Fibroblast of mammary gland (primary cell): Measurements from ENCODE around the gene NXN.

ENCODE experiments used
- DNase-seq: peaks from one replicate; pipeline ENCODE4 v3.0.0-alpha.2; 2010; ENCODE audit warnings: low read depth
- H3K4me3 ChIP-seq: 2 replicates; pipeline ENCODE4 v1.5.1; 2011; ENCODE audit warnings: low read depth, mild to moderate bottlenecking, low read length, moderate library complexity; ENCODE audit not compliant: control insufficient read depth
- CTCF ChIP-seq: conservative IDR thresholded peaks from 2 replicates; pipeline ENCODE4 v1.5.1; 2011; ENCODE audit warnings: low read depth, low read length, inconsistent platforms; ENCODE audit not compliant: control insufficient read depth, insufficient read depth

NXN gene

GRCh38 chr17:1006054-1006453 lies 26.5 kb upstream of the NXN start:
- TF ChIP-seq CTCF: no peak
- no peak for DNase-seq
- no peak overlapping the region for H3K4me3 ChIP-seq

DNA sequence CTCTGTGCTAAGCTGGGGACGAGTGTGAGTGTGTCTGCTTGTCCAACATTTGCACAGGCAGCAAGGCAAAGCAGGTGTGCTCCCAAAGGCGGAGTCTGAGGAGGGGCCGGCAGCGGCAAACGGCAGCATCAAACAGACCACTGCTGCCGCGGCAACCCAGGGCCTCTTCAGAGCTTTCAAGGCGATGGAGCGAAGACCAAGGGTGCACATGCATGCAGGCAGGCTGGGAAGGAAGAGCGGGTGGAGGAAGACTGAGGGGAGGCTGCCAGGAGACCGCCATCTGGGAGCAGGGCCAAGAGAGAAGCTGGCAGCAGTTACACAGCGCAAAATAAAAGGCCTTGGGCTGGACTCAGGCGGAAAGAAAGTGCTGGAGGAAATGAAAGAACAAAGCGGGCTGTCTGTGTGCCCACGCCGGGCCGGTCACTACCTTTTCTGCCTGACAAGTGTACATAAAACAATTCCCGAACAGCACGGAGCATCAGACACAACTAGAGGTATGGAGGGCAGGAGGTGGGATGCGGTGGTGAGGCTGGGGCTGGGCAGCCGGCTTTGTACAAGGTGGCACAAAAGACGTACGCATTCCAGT lies 25.9 kb upstream of the NXN start:
- peak; percentile 72 for DNase-seq
- no peak for TF ChIP-seq CTCF

GRCh38 chr17:1004769-1005295 lies 25.3 kb upstream of the NXN start:
- H3K4me3 ChIP-seq: no peak overlapping the region
- no peak for DNase-seq

More for the DNA sequence above, 25.9 kb upstream of the NXN start:
- no peak overlapping the region for H3K4me3 ChIP-seq

GRCh38 chr17:1003972-1004768 lies 24.6 kb upstream of the NXN start:
- H3K4me3 ChIP-seq: no peak overlapping the region
- DNase-seq: no peak
- TF ChIP-seq CTCF: no peak

More at GRCh38 chr17:1004769-1005295, 25.3 kb upstream of the NXN start:
- TF ChIP-seq CTCF: no peak

DNA sequence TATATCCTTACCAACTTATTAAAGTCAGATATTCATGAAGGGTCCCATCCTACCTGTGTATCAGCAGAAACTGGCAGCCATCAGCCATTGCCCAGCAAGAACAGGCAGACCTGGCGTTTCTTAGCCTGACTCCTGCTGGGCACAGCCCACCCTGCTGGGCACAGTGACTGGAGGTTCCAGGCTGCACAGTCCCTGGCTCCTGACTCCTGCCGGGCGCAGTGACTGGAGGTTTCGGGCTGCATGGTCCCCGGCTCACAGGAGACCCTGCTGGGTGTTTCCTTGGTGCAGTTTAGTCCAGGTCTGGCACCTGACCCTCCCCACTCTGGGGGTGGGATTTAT lies 24.0 kb upstream of the NXN start:
- no peak overlapping the region for H3K4me3 ChIP-seq
- no peak for TF ChIP-seq CTCF
- no peak for DNase-seq

DNA sequence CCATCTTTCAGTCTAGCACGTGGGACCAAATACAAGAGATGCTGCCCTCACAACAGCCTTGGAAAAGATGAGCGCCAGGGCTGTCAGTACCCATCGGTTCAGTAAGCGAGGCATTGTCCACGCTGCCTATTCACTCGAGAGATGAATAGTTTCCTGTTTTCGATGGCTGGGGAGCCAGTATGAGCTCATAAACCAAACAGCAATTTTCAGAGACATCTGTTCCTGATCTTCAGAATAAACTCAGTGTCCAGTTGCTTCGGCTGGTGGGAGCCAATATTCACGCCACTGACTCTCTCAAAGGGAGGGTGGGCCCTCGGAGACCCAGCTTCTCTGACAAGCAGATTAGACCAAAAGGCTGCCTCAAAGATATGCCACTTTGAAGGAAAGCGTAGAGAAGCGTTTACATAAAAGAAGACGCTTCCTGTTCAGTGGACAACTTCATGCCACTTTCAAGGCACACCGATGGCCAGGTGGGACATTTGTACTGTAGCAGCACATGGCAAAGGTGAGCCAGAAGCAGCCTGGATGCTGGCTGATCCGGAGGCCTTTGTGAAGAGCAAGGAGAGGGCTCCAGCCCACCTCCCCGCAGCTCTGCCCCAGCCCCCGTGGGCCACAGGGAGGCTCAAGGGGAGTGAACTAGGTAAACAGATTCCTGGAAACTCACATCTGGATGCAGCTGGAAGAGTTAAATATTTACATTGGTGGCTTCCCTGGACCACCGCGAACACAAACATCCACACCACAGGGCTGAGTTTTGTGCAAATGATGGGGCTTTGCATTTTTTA lies 23.4 kb upstream of the NXN start:
- no peak for TF ChIP-seq CTCF
- peak; percentile 88 for DNase-seq

More for the DNA sequence above, 23.4 kb upstream of the NXN start:
- H3K4me3 ChIP-seq: no peak overlapping the region
